ENCODE data around the gene NUDT7.

NUDT7 gene

DNA sequence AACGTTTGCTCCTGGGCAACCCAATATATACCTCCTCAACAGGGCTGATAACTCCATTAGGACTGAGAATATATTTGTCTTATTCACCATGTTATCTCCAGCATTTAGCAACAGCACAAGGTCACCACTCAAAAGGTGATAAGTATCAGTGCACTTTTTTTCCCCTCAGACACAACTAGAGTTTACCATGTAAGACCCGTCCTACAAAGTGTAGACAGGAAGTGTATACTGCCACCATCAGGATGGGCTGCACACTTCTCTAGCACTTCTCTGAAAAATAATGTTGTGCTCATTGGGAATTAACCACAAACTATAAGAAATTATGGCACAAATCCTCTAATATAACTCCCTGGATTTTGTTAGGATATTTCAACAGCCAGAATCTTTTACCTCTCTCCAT lies 60.4 kb downstream of the NUDT7 start:
- DNase-seq = no peak

- no peak for DNase-seq
These were observed 62.4 kb downstream of the NUDT7 start for GRCh38 chr16:77784441-77785372.

DNA sequence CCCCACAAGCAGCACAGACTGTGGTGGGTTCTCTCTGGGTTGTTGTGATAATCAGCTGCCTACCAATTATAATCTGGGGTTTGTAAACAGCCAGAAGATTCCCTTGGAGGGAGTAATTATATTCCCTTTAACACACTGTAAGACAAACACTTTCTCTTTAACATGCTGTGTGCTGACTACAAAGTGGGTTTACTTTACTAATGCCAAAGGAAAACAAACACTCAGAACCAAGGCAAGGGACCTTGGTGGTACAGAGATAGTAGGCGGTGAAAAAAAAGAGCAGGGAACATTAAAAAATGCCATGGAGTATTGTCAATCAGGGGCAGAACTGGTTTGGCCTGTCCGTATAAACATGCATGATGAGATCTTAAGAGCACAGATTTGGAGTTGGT lies 63.1 kb downstream of the NUDT7 start:
- no peak for DNase-seq

DNA sequence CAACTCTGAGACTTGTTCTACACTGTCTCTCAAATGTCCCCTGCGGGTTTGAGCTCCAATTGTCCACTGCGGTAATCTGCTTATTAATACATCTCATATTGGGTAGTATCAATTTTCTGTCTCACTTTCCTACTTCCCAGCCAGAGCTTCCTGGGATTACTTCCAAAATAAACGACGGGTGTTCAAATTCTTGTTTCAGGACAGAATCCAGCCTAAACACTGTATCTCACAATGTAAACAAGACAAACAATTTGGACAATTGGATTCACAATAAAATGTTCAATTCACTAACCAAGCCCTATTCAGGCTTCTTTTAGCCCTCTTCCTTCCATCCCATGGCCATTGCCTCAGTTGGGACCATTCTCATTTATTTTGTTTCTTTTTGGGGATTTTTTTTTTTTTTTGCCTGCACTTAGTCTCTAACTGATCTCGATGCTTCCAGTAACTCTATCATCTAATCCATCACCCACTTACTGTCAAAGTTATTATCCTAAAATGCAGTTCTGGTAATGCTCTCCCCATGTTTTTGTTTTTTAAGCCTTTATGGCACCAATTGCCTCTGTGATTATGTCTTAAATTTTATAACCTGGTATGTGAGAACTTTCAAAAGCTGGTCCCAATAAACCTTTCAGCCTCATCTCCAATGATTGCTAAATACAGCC lies 64.0 kb downstream of the NUDT7 start:
- no peak for DNase-seq

GRCh38 chr16:77787452-77787851 lies 65.1 kb downstream of the NUDT7 start:
- DNase-seq = no peak

GRCh38 chr16:77788181-77789084 lies 66.1 kb downstream of the NUDT7 start, which contains the start of gene VAT1L:
Gene VAT1L, plus strand, starts transcription at chr16:77788564. Its CDS starts 119 bp downstream, at chr16:77788683.
- no peak for DNase-seq

DNA sequence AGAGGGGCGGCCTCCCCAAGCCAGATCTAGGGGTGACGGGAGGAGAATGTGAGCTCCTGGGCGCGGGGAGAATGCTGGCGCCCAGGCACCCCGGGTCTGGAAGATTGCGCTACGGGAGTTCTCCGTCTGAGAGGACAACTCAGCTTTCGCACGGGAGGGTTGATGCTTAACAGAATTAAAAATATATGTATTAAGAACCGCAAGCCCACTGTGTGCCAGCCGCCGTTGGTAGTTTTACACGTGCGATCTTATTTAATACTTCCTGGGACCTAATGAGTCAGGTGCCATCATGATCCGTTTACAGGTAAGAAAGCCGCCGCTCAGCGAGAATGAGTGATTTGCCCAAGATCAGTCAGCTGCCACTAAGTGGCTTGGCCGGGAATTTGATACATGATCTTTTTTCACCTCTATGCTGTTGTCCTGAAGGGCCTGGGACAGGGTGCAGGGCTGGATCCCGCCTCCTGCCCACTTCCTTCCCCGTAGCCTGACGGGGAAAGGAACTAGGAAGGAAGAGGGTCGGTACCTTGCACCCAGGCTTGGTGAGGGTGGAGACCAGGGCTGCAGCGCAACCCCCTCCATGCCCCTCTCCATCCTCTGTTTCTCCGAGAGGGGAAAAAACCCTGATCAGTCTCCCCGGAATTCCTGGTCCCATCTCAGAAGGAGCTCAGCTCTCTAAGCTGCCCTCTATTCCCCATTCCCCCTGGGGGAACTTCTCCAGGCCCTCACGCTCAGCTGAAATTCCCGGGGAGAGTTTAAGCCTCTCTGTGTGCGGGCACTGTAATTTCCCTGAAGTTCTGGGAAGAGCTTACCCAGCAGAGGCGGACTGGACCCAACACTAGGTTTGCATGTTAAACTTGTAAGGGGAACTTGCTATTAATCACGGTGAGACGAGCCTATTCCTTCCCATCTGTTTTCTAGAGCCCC lies 67.0 kb downstream of the NUDT7 start:
- no peak for DNase-seq

- DNase-seq = no peak
These were observed 67.7 kb downstream of the NUDT7 start for GRCh38 chr16:77790009-77790372.

DNA sequence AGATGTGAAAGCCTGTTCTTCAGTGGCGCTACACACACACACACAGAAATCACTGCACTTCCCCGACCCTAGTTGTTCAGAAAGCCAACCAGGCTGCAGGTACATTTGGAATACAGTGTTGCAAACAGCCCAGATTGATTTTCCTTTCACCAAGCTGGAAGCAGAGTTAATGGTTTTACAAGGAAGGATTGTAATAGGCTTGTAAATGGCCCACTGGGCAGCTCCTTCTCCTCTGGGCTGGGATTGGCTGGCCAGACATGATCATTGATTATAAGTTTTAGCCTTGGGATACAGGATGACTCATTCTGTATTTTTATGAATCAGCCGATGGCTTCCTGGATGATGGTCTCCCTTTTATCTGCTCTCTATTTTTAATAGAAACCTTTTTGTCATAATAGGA lies 68.6 kb downstream of the NUDT7 start:
- DNase-seq = no peak
